HL-60 (cell line): ENCODE measurements around the gene EDEM1.

ENCODE experiments used
- DNase-seq, 2 experiments: peaks; one replicate each; pipeline ENCODE4 v3.0.0-alpha.2; 2010 to 2020; ENCODE audit warnings: low read depth in 1 of 2, low spot score in 1 of 2
- H3K27ac ChIP-seq: fragments of 250-450 bp; sonication (Bioruptor Pico); replicated peaks from 2 replicates; pipeline ENCODE4 v1.5.1; 2020; ENCODE audit warnings: mild to moderate bottlenecking, moderate library complexity
- H3K27me3 ChIP-seq: fragments of 250-450 bp; sonication (Bioruptor Pico); 2 replicates; pipeline ENCODE4 v1.5.1; 2021; ENCODE audit warnings: mild to moderate bottlenecking, moderate library complexity; ENCODE audit not compliant: insufficient read depth, poor library complexity, severe bottlenecking
- H3K4me3 ChIP-seq: replicated peaks from 2 replicates; pipeline ENCODE4 v1.5.1; 2011; ENCODE audit warnings: mild to moderate bottlenecking, control low read depth, low read length; ENCODE audit not compliant: insufficient read depth
- CTCF ChIP-seq: IDR thresholded peaks from one replicate; pipeline ENCODE4 v1.5.1; 2011; ENCODE audit warnings: low read length, control low read depth, inconsistent platforms; ENCODE audit not compliant: insufficient read depth
- GABPA ChIP-seq: IDR thresholded peaks from 2 replicates; pipeline ENCODE4 v1.6.1; 2012; ENCODE audit warnings: low read depth
- POLR2AphosphoS5 ChIP-seq: IDR thresholded peaks from 2 replicates; pipeline ENCODE4 v1.6.1; 2012; ENCODE audit warnings: low read depth
- REST ChIP-seq: IDR thresholded peaks from 2 replicates; pipeline ENCODE4 v1.6.1; 2012; ENCODE audit warnings: low read depth; ENCODE audit not compliant: insufficient replicate concordance
- SPI1 ChIP-seq: IDR thresholded peaks from 2 replicates; pipeline ENCODE4 v1.6.1; 2012; ENCODE audit warnings: low read depth, mild to moderate bottlenecking, borderline replicate concordance

The EDEM1 gene

GRCh38 chr3:5222283-5223005, 34.9 kb downstream of the EDEM1 start:
- no peaks in the 10 kb centered on the region for H3K27me3 ChIP-seq
- no peak overlapping the region for H3K4me3 ChIP-seq
- TF ChIP-seq SPI1 (no peak), GABPA (no peak), CTCF (no peak), POLR2AphosphoS5 (no peak), REST (no peak)
- no peak overlapping the region for H3K27ac ChIP-seq
- no peak for DNase-seq

- TF ChIP-seq POLR2AphosphoS5 (no peak), CTCF (peak; percentile 34)
- no peak for DNase-seq
- H3K4me3 ChIP-seq: no peak overlapping the region
- H3K27ac ChIP-seq: no peak overlapping the region
- H3K27me3 ChIP-seq: no peaks in the 10 kb centered on the region
Observed at GRCh38 chr3:5226783-5227182, 39.3 kb downstream of the EDEM1 start.

- TF ChIP-seq POLR2AphosphoS5: no peak
- no peak for TF ChIP-seq CTCF
- no peak for TF ChIP-seq SPI1
- TF ChIP-seq REST: no peak
- TF ChIP-seq GABPA: no peak
- no peak overlapping the region for H3K27ac ChIP-seq
Observed at GRCh38 chr3:5227812-5228211, 40.3 kb downstream of the EDEM1 start.

GRCh38 chr3:5229414-5229813, 41.9 kb downstream of the EDEM1 start:
- no peak overlapping the region for H3K4me3 ChIP-seq
- TF ChIP-seq SPI1: no peak
- no peak for TF ChIP-seq REST
- TF ChIP-seq POLR2AphosphoS5: no peak
- no peak for TF ChIP-seq CTCF
- no peak for TF ChIP-seq GABPA

More at GRCh38 chr3:5227812-5228211, 40.3 kb downstream of the EDEM1 start:
- Histone ChIP-seq H3K4me3 (no peak overlapping the region), H3K27me3 (no peaks in the 10 kb centered on the region)
- no peak for DNase-seq

More at GRCh38 chr3:5229414-5229813, 41.9 kb downstream of the EDEM1 start:
- Histone ChIP-seq H3K27me3 (no peaks in the 10 kb centered on the region), H3K27ac (no peak overlapping the region)
- no peak for DNase-seq
